ENCODE results near the gene RPS27.
"Not testable (repeated sequence)": the region's sequence is repeated elsewhere in the genome, so short reads cannot be mapped to it uniquely, and the experiment has no call there.

Gene RPS27

DNA sequence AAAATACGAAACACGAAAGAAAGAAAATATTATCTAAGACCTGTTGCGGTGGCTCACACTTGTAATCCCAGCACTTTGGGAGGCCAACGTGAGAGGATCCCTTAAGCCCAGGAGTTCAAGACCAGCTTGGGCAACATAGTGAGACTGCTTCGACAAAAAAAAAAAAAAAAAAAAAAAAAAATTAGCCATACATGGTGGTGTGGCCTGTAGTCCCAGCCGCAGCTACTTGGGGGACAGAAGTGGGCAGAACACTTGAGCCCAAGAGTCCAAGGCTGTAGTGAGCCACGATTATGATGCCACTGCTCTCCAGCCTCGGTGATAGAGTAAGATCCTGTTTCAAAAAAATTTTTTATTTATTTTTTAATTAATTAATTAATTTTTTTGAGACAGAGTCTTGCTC is 2.9 kb upstream of the RPS27 start:
- DNase-seq = no peak

GRCh38 chr1:153991151-153991630 is 629 bp downstream of the RPS27 start:
- DNase-seq = no peak

DNA sequence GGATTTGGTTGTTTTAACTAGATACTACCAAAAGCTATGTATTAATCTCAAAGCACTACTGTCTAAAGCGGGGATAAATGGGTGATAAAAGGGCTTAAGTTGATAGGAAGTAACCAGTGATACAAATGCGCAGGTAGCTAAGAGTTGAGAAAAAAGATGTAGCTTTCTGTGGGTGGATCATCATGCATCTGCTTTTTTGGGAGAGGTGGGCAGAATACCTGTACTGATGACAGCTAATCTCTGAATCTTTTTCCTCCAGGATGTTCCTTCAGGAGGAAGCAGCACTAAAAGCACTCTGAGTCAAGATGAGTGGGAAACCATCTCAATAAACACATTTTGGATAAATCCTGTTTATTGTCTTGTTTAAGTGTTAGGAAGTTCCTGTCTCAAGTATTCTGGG is 1.2 kb downstream of the RPS27 start:
- DNase-seq = no peak

DNA sequence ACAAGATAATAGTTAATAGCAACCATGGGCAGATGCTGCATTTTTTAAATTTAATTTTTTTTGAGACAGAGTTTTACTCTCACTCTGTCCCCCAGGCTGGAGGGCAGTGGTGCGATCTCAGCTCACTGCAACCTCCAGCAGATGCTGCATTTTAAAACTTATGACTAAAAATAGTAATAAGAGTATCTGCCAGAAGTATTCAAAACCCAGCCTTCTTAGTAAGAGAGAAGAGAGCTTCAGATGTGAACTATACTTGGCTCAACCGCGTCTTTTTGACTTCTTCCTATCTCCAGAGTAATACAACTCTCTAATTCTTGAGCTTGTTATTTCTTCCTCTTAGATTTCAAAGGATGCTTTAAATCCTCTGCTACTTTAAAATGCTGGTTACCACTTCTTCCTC is 4.6 kb downstream of the RPS27 start:
- no peak for DNase-seq

GRCh38 chr1:153995640-153996039 is 5.1 kb downstream of the RPS27 start:
- no peak for DNase-seq

GRCh38 chr1:153996882-153997281 is 6.3 kb downstream of the RPS27 start:
- DNase-seq = not testable (repeated sequence)

- no peak for DNase-seq
Observed at GRCh38 chr1:154000420-154000819, 9.9 kb downstream of the RPS27 start.

- no peak for DNase-seq
Observed at GRCh38 chr1:154006136-154006535, 15.6 kb downstream of the RPS27 start.

DNA sequence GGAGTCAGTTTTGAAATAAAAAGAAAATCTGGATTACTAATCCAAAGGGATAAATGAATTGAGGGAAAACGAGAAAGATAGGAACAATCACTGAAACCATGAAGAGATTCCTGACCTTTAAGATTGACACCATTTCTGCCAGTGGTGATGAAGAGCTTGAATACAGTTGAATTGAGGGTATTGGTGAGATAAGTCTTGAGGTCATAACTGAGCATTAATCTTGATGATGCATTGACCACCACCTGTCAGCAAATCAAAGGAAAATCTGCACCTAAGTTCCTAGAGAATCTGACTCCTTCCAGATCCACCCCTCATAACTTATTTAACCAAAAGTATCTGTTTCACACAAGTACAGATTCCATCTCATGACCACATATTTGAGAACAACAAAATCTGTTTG is 21.6 kb downstream of the RPS27 start:
- no peak for DNase-seq

GRCh38 chr1:154012543-154012942 is 22.0 kb downstream of the RPS27 start:
- not testable (repeated sequence) for DNase-seq

- no peak for DNase-seq
Observed at GRCh38 chr1:154014154-154014907, 23.8 kb downstream of the RPS27 start.

GRCh38 chr1:154019269-154019668 is 28.7 kb downstream of the RPS27 start:
- no peak for DNase-seq

DNA sequence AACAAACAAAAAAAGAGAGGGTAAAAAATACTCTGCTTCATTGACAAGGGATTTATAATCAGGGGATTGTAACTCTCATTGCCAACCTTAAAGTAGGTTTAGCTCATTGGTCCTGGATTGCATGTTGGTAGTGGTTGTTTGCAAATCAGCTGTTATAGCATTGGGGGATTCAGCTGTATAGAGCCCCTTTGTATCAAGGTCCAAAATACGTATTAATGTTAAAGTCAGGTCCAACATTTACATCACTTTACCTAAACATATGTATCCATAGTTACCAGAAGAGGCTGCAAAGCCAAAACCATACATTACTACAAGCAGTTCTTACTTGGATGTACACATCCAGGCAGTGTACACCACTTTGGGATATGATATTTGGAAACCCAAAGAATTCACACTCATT is 29.4 kb downstream of the RPS27 start:
- no peak for DNase-seq

DNA sequence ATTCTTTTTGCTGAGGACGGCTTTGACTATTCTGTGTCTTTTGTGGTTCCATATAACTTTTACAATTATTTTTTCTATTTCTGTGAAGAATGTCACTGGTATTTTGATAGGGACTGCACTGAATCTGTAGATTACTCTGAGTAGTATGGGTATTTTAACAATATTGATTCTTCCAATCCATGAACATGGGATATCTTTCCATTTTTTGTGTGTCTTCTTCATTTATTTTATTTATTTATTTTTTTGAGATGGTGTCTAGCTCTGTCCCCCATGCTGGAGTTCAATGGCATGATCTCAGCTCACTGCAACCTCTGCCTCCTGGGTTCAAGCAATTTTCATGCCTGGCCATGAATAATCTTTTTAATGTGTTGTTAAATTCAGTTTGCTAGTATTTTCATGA is 43.1 kb downstream of the RPS27 start:
- not testable (repeated sequence) for DNase-seq
